NOMO-1 (cell line): Measurements from ENCODE around the gene SMIM43.
"Not testable (repeated sequence)": the region's sequence is repeated elsewhere in the genome, so short reads cannot be mapped to it uniquely, and the experiment has no call there.

Source experiments
- DNase-seq, 2 experiments: peaks; one replicate each; lab custom pipeline; 2025; ENCODE audit not compliant: unreplicated experiment in 2 of 2; lab: John Stamatoyannopoulos, UW

SMIM43 gene

DNA sequence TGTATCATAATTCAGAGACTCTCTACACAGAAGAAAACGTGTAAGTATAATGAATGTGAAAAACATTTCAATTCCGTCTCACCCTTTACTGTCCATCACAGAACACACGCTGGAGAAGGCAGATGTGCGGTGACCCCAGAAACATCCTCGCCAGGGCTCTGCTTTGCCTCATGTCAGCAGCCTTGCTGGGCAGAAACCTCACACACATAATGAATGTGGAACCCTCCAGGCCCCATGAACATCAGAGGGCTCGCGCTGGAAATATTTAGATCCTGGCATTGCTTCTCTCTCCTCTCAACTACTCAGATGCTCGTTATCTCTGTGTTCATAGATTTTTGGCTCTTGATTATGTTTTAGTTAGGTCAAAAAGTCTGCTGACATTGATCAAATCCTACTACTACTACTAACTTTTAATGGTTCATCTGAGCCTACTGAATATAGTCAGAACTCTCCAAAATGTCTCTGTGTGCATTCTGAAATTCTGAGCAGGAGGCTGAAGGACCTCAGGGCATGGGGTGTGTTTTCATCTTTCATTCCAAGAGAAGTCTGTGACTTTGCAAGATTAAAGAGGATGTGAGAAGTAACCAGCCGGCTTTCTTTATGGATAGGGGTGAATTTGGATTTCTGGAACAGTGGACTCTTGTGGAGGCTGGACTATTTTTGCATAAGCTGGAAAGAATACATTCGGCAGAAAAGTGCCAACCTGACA is 27.0 kb downstream of the SMIM43 start:
- no peak for DNase-seq

DNA sequence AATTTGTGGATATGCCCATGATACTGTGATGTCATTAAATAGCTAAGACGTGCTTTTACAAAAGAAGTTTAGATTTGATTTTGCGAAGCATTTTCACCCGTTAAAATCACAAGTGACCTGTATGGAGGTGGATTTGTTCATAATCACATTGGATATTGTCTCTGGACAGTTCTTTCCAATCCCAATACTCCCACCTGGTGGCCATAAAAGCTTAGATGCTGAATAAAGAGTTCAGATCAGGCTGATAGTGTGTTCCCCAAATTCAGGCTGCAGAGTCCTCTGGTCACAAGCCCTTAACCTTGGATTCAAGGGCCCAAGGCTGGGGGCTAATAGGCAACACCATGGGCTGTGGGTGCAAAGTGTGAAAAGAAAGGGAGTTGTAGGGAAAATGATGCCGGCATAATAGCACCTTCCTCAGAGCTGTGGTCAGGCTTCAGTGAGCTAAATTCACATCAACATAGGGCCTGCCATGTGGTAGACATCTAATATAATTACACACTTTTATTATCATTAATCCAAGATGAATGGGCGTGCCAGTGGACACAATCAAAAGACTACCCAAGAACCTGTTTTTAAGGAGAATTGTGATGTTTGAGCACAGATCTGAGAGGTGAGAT is 28.1 kb downstream of the SMIM43 start:
- peak in 1 of 2 experiments; percentile 12 for DNase-seq

DNA sequence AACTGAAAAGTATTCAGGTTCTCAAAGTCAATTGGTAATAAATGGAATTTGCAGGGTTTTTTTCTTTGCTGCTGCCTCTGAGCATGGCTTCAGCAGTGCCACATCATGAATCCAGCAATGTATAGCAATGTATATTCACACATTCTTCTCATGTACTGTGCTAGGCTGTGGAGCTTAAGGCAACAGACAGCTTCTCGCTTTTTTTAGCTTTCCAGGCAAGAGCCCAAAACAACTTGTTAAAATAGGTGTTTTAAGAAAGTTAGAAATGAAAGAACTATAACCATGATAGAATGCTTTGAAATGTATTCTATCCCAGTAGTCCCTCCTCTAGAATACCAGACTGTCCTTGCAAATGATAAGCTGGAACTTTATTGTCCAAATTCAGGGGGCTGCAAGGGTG is 30.4 kb downstream of the SMIM43 start:
- DNase-seq, result no peak

DNA sequence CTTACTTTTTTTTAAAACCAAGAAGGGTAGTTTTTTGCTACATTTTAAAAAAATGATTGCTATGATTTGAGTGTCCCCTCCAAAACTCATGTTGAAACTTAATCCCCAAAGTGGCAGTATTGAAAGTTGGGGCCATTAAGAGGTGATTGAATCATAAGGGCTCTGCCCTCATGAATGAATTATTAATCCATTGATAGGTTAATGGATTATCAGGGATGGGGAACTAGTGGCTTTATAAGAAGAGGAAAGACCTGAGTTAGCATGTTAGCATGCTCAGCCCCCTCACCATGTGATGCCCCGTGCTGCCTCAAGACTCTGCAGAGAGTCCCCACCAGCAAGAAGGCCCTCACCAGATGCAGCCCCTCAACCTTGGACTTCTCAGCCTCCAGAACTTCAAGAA is 31.0 kb downstream of the SMIM43 start:
- DNase-seq, result no peak

DNA sequence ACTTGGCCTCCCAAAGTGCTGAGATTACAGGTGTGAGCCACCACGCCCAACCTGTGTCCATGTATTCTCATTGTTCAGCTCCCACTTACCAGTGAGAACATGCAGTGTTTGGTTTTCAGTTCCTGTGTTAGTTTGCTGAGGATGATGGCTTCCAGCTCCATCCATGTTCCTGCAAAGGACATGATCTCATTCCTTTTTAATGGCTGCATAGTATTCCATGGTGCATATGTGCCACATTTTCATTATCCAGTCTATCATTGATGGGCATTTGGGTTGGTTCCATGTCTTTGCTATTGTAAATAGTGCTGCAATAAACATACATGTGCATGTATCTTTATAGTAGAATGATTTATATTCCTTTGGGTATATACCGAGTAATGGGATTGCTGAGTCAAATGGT is 35.2 kb downstream of the SMIM43 start:
- not testable (repeated sequence) for DNase-seq

DNA sequence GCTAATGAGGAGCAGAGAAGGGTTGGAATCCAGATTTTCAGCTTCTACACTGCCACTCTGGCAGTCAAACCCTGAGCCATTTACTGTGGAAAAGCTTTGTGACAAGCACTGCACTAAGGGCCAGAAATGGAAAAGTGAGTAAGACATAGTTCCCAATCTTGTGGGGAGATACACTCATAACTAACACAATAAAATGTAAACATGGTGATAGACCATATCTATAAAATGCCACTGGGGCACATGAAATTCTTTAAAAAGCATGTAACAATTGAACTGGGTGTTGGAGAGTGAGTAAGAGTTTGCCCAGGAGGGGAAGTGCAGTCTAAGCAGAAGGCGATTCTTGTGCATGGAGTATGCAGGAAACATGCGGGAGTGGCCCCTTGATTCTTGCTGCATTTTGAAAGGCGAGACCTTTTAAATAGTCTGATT is 36.2 kb downstream of the SMIM43 start:
- DNase-seq, result no peak

DNA sequence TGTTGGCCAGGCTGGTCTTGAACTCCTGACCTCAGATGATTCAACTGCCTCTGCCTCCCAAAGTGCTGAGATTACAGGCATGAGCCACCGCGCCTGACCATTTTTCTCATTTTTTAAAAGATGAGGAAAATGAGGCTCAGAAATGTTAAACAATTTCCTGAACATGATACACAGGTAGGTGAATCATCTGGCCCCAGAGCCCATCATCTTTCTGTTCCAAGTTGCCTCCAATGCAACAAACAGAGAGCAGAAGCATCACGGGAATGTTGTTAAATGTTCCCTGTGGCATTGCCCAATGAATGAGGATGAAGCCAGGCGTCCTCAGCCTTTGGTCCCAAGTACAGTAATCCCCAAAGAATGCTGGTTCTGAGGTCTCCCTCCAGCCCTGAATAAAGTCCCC is 36.9 kb downstream of the SMIM43 start:
- DNase-seq, result no peak

DNA sequence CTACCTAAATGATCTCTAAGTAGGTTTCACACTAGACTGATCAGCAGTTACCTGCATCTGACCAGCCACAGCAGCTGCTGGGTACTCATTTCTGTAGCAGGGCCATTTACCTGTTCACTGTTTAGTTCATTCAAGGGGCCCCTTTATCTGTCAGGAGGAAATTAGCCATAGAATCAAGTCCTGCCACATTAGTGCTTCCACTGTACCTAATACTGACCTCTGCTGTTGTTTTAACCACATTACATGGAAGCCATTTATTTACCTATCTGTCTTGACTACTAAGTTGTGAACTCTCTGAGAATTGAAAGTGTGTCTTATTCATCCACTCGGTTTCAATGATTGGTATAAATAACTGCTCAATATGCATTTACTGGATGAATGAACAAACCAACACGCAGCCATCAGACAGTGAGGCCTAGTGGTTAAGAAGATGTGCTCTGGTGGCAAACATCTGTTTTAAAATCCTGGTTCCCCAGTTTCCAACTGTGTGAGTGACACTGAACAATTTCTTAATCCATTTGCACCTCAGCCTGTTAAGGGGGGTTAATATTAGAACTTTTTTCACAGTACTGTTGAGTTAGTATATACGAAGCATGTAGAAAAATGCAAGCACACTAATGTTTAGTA is 38.2 kb downstream of the SMIM43 start:
- peak; percentile 11 to 71 for DNase-seq

DNA sequence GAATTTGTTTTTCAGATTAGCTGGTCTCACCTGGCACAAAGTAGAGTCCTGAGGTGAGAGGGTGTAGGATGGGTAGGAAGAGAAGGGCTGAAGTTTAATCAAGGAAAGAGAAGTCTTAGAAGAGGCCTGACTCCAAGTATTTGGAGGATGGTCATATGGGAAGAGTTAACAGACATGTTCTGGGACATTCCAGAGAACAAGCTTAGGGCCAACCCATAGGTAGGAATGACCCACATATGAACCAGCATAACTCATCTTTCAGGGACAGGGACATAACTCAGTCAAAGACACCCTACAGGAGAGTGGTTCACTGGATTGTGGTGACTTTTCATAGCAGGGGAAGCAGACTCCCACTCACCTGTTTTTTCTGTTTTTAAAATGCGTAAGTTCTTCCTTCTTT is 40.3 kb downstream of the SMIM43 start:
- no peak for DNase-seq

DNA sequence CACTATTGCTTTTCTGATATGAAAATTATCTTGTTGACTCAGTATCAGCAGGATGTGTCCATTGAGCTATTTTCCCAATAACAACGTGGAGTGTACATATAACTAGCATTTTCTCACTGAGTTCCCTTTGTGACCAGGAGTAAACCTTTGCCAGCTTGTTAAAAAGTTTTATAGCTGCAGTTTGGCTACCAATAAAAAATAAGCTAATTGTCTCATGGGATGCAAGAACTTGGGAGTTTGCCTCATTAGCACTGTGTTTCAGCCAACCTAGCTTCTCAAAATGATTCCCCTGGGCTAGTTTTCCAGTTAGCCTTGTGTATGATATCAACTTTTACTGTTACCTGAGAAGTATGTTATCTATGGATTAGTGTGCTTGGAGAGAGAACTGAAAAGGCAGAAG is 43.3 kb downstream of the SMIM43 start:
- no peak for DNase-seq

DNA sequence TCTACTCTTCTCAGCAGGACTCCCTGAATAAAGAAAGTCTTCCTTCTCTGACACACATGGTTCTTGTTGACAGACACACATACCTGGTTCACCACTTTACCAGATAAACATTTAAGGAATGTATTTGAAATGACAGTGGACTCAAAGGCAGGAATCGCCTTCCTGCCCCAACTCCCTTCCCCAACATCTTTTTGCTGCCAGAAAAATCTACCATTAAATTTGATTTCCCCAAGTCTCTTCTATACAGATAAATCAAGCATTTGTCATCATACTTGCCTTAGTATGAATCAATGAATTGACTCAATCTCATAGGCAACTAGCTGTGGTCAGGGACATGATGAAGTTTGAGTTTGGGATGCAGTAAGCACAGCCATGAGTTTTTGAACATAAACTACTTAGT is 44.9 kb downstream of the SMIM43 start:
- DNase-seq, result no peak

DNA sequence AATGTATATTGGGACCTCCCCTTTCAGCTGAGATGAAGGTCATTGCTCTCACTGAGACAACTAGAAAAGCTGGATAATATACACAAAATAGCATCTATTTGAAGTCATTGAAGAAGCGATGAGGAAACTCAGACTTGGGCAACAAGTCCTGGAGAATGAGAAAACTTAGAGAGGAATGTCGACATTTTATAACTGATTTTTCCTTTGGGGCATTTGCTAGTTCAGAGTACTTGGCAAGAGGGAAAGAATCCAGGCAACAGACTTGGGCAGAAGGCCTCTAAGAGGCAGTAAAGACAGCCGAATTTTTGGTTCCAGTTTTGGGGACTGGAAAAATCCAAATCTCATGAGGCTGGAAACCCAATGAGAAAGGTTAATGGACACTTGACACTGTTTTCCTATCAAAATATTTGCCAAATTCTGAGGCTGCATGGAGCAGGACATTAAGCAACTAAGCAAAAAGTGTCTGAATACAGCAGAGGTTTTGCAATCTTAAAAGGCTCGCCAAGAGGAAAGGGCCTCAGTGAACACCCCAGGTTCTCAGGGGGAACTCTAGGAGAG is 47.2 kb downstream of the SMIM43 start:
- no peak for DNase-seq

DNA sequence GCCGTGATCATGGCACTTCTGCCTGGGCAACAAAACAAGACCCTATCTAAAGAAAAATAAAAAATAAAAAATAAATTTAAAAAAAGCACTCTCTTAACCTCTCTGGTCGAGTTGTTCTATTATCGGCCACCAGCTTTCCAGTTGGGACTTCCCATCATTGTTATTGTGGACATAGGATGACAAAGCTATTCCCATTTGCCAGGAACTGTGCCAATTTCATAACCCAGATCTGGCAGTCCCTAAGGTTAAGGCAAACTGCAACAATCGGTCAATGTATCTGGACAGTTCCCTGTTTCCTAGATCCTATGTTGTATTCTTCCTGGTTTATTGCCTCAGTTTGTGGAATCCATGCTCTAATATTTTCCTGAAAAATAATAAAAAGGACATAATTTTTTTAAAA is 50.4 kb downstream of the SMIM43 start:
- DNase-seq, result no peak

DNA sequence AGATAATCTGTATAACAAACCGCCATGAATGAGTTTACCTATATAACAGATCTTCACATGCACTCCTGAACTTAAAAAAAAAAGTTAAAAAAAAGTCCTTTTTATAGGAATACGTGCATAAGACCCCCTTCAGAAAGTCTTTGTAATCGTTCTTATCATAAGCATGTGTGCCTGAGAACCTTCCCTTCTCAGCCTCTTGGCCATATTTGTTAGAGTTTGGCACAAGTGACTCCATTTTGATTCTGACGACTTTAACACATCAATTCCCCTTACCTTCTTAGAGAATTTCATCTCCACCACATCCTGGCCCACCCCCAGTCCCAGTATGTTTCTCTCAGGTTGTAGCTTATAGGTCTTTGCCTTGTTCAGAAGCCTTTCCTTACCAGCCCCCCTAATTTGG is 52.2 kb downstream of the SMIM43 start:
- no peak for DNase-seq

DNA sequence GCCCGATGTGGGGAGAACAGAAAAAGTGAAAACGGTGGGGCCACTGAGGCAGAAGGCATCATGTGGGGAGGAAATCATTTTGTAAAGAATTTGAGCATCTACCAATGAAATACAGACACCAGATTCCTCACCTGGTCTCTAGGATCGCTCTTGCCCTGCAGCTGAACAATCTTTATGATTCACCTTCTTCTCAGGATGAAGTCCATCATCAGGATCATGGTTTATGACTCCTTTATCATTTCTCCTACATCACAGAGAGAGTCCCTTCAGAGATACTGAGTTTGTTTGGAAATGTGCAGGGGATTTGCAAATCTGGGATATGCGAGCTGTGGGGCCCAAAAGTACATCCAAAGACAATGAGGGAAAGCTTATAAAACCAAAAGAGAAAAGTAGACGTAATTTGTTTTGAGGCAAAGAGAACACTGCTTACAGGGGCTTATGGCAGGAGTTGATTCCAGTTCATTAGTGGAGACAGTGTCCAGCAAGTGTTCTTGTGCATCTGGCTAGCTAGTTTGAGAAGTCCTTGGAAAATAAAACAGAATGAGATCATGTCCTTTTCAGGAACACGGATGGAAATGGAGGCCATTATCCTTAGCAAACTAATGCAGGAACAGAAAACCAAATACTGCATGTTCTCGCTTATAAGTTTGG is 52.8 kb downstream of the SMIM43 start:
- DNase-seq, result no peak

DNA sequence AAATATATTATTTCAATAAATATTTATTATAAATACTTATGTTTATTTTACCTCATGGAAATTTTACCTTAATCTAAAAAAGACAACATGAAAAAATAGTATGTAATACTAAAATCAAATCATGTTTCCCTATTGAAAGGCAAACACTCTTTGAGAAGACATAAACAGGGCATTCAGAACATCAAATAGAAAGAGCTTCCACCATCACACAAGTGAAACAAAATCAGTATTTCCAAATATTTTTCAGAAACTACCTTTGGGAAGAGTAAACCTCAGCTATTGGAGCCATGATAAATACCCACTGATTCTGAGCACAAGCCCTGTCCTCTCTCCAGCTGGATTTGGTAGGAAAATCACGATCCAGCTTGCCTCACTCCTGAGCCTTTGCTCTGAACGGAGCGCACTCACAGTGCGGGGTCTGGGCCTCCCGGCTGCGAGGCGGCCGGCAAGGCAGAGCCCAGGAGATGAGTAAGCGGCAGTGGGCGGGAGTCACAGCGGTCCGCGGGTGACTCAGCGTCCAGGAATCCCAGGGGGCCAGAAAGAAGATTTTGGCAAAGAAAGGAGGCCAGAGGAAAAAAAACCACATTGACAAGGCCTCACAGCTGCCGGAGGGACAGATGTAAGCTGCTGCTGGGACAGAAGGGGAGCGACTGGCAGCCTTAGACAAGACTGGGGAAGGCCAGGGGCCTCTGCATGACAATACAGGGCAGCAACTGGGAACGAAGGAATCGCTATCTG is 53.5 kb downstream of the SMIM43 start:
- peak; percentile 37 to 42 for DNase-seq

DNA sequence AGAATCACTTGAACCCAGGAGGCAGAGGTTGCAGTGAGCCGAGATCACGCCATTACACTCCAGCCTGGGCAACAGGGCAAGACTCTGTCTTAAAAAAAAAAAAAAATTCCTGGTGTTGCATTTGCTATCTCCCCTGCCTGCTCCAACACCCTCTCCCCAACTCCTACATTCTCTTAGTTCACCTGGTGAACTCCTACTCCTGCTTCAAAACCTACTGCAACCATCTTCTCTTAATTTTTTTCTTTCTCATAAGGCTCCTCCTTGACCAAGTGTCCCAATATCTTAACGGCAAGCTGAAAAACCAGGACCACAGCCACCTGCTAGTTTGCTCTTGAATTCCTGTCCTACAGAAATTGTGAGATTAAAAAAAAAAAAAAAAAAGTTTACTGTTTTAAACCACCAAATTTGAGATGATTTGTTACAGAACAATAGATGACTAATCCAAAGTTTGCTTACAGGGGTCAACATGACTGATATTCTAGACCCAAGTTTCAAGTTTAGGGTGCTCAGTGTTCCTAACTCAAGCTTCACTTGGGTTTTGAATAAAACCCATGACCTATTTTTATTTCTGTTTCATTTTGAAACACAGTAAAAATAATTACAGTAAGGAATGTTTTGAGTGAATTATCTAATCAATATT is 55.1 kb downstream of the SMIM43 start:
- no peak for DNase-seq
